ENCODE results near the gene SURF4.
A peak's percentile ranks its signal among the peaks of the same experiment; 100 is the strongest.
"Not testable (repeated sequence)": the region's sequence is repeated elsewhere in the genome, so short reads cannot be mapped to it uniquely, and the experiment has no call there.

Gene SURF4

GRCh38 chr9:133331221-133331620, 44.6 kb downstream of the SURF4 start:
- no peak for TF ChIP-seq CTCF (conservative IDR thresholded peaks at IDR 0.05)
- H3K27ac ChIP-seq = no peak overlapping the region

DNA sequence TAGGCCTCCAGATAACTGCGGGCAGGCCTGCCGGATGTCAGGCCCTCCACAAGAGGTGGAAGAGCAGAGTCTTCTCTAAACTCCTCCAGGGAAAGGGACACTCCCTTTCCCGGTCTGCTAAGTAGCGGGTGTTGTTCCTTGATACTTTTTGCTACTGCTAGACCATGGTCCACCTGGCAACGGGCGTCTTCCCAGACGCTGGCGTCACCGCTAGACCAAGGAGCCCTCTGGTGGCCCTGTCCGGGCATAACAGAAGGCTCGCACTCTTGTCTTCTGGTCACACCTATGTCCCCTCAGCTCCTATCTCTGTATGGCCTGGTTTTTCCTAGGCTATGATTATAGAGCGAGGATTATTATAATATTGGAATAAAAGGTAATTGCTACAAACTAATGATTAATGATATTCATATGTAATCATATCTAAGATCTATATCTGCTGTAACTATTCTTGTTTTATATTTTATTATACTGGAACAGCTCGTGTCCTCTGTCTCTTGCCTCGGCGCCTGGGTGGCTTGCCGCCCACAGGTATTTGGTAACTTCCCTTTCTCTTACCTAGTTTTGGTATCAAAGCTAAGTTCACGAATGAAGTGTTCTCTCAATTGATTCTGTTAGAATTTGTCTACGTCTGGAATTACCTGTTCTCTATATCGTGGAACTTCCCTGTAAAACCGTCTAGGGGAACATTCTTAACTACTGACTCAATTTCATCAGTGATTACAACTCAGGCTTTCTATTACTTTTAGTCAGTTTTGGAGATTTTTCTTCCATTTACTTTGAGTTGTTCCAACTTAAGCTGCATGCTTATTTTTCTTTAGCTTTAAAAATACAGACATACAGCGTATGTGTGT, 46.3 kb downstream of the SURF4 start:
- peak; percentile 89 for TF ChIP-seq CTCF (conservative IDR thresholded peaks at IDR 0.05)
- not testable (repeated sequence) for H3K27ac ChIP-seq

DNA sequence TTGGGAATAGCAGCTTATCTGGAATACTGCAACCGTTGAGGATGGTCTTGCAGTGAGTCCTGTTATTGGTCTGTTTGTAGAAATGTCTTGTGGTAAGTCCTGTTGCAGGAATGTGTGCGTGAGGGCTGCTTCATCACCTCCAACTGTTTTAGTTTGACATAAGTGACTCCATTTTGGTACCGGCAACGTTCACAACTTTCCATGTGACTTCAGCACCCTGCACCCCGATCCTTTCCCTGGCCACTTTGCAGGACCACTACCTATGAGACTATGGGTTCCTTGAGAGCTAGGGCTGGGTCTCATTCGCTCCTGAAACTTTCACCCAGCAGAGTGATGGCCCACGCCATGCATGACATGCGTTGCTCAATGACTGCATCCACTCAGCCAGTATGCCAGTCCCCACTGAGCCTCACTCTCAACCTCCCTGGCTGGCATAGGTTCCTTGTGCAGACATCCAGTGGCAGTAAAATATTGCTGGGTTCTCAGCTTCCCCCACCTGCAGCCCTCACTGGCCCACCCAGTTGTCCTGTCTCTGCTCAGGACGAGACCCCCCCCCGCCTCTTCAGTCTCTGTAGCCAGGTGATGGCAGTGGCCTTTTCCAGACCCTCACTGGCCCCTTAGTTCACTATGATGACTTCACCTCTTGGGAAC, 47.9 kb downstream of the SURF4 start:
- no peak overlapping the region for H3K27ac ChIP-seq
- no peak for TF ChIP-seq CTCF (conservative IDR thresholded peaks at IDR 0.05)

DNA sequence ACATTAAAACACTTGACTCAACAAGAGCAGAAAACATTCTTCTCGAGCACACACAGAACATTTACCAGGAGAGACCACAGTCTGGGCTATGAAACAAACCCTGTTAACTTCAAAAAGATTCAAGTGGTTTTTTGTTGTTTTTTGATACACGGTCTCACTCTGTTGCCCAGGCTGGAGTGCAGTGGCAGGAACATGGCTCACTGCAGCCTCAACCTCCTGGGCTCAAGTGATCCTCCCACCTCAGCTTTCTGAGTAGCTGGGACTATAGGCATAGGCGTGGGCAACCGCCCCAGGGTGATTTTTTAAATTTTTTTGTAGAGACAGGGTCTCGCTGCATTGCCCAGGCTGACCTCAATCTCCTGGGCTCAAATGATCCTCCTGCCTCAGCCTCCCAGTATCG, 48.8 kb downstream of the SURF4 start:
- H3K27ac ChIP-seq = not testable (repeated sequence)

DNA sequence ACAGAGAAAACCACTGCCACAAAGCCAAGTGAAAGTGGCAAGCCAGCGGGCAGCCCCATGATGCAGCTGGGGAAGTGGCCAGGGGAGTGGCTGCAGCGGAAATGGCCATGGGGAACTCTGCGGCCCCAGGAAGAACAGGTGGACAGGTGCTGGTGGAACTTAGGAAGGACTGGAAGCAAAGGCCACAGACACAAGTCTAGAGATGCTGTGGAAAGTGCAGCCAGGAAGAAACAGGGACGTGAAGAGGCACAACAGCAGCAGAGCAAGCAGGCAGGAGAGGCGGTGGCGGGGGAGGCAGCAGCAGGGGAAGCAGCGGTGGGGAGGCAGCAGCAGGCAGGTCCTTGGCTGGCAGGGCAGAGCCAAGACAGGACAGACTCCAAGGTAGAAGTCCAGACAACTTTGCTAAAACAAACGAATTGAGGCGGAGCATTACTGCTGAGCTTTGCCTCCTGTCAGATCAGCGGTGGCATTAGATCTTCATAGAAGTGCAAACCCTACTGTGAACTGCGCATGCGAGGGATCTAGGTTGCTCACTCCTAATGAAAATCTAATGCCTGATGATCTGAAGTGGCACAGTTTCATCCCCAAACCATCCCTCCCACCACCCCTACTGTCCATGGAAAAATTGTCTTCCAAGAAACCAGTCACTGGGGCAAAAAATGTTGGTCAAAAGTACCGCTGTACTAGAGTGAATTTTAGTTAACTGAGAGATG, 51.7 kb downstream of the SURF4 start:
- no peak for TF ChIP-seq CTCF (conservative IDR thresholded peaks at IDR 0.05)
- H3K27ac ChIP-seq = no peak overlapping the region

GRCh38 chr9:133323211-133323610, 52.6 kb downstream of the SURF4 start:
- no peak overlapping the region for H3K27ac ChIP-seq
- TF ChIP-seq CTCF (conservative IDR thresholded peaks at IDR 0.05) = no peak

DNA sequence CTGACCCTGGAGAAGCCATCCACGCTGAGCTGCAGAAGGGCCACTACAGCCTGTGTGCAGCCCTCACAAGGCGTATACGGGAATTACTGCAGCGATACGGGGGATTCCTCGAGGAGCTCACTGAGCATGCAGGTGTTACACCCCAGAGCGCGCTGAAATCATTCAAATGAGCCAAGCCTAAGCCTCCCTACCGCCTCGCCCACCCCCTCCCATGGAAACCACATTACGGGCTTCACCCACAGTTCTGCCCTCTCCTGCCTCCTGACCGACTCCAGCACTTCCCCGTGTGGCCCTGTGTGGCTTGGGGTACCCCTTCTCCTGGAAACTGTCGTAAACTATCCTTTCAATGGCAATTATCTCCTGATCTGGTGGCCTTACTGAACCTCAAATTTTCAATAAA, 53.2 kb downstream of the SURF4 start:
- no peak for TF ChIP-seq CTCF (conservative IDR thresholded peaks at IDR 0.05)
- no peak overlapping the region for H3K27ac ChIP-seq
